ENCODE results near the gene TPSB2.
"Not testable (repeated sequence)": the region's sequence is repeated elsewhere in the genome, so short reads cannot be mapped to it uniquely, and the experiment has no call there.

The TPSB2 gene

GRCh38 chr16:1271724-1272413 is 41.9 kb upstream of the TPSB2 start:
- no CpG with 5 or more reads among the region's 19 CpGs for WGBS (ENCODE audit: extremely low coverage, insufficient coverage, low lambda C conversion rate)
- not testable (repeated sequence) for H3K18ac ChIP-seq (ENCODE audit: low read length); H3K4me3 ChIP-seq (ENCODE audit: low read length); H2BK5ac ChIP-seq (ENCODE audit: low read length); H3K4me1 ChIP-seq (ENCODE audit: control insufficient read depth, low read depth, low read length); H3K36me3 ChIP-seq (ENCODE audit: control insufficient read depth, insufficient read depth, low read length); H3K79me2 ChIP-seq (ENCODE audit: control insufficient read depth, insufficient read depth, low read length); H3K56ac ChIP-seq (ENCODE audit: low read length); H3K4me2 ChIP-seq (ENCODE audit: low read length); H3K79me1 ChIP-seq (ENCODE audit: low read length); H2AK5ac ChIP-seq (ENCODE audit: low read length); H3K27me3 ChIP-seq (ENCODE audit: insufficient read depth, low read length, poor library complexity); DNase-seq; H2BK15ac ChIP-seq (replicated peaks; ENCODE audit: low read depth); H3K23ac ChIP-seq (ENCODE audit: low read length); H3K4ac ChIP-seq (ENCODE audit: low read depth, low read length); H3K9ac ChIP-seq (ENCODE audit: low read length); H2BK120ac ChIP-seq (ENCODE audit: low read depth, low read length); H4K8ac ChIP-seq (ENCODE audit: low read depth, low read length); H4K5ac ChIP-seq (ENCODE audit: low read length); H3K27ac ChIP-seq (ENCODE audit: low read depth, low read length)

GRCh38 chr16:1271380-1271723 is 41.4 kb upstream of the TPSB2 start:
- Histone ChIP-seq H3K36me3 (ENCODE audit: control insufficient read depth, insufficient read depth, low read length) (no peaks in the 10 kb centered on the region), H3K18ac (ENCODE audit: low read length) (no peak overlapping the region), H3K4ac (ENCODE audit: low read depth, low read length) (no peak overlapping the region), H3K4me2 (ENCODE audit: low read length) (no peak overlapping the region), H4K5ac (ENCODE audit: low read length) (no peak overlapping the region), H3K27me3 (ENCODE audit: insufficient read depth, low read length, poor library complexity) (no peaks in the 10 kb centered on the region), H2AK5ac (ENCODE audit: low read length) (no peak overlapping the region), H3K4me1 (ENCODE audit: control insufficient read depth, low read depth, low read length) (no peaks in the 10 kb centered on the region), H2BK120ac (ENCODE audit: low read depth, low read length) (no peak overlapping the region), H2BK5ac (ENCODE audit: low read length) (no peak overlapping the region), H3K27ac (ENCODE audit: low read depth, low read length) (no peak overlapping the region), H3K79me1 (ENCODE audit: low read length) (no peaks in the 10 kb centered on the region), H3K9ac (ENCODE audit: low read length) (no peak overlapping the region), H3K4me3 (ENCODE audit: low read length) (no peak overlapping the region), H4K8ac (ENCODE audit: low read depth, low read length) (no peak overlapping the region), H3K79me2 (ENCODE audit: control insufficient read depth, insufficient read depth, low read length) (no peaks in the 10 kb centered on the region), H2BK15ac (replicated peaks; ENCODE audit: low read depth) (no peak overlapping the region), H3K56ac (ENCODE audit: low read length) (no peak overlapping the region), H3K23ac (ENCODE audit: low read length) (no peak overlapping the region)
- no CpG with 5 or more reads among the region's 12 CpGs for WGBS (ENCODE audit: extremely low coverage, insufficient coverage, low lambda C conversion rate)
- no peak for DNase-seq

GRCh38 chr16:1269418-1269817 is 39.4 kb upstream of the TPSB2 start:
- not testable (repeated sequence) for H2BK5ac ChIP-seq (ENCODE audit: low read length); H3K4ac ChIP-seq (ENCODE audit: low read depth, low read length); H4K5ac ChIP-seq (ENCODE audit: low read length); H3K9ac ChIP-seq (ENCODE audit: low read length); H4K8ac ChIP-seq (ENCODE audit: low read depth, low read length); H3K18ac ChIP-seq (ENCODE audit: low read length); H2BK120ac ChIP-seq (ENCODE audit: low read depth, low read length); H2BK15ac ChIP-seq (replicated peaks; ENCODE audit: low read depth); DNase-seq; H3K79me2 ChIP-seq (ENCODE audit: control insufficient read depth, insufficient read depth, low read length); H3K23ac ChIP-seq (ENCODE audit: low read length); H3K36me3 ChIP-seq (ENCODE audit: control insufficient read depth, insufficient read depth, low read length); H3K4me2 ChIP-seq (ENCODE audit: low read length); H3K79me1 ChIP-seq (ENCODE audit: low read length); H3K56ac ChIP-seq (ENCODE audit: low read length); H3K4me1 ChIP-seq (ENCODE audit: control insufficient read depth, low read depth, low read length); H3K27ac ChIP-seq (ENCODE audit: low read depth, low read length); H3K4me3 ChIP-seq (ENCODE audit: low read length); H2AK5ac ChIP-seq (ENCODE audit: low read length); H3K27me3 ChIP-seq (ENCODE audit: insufficient read depth, low read length, poor library complexity)
- WGBS (ENCODE audit: extremely low coverage, insufficient coverage, low lambda C conversion rate) = no CpG with 5 or more reads among the region's 7 CpGs

GRCh38 chr16:1265826-1266225 is 35.8 kb upstream of the TPSB2 start:
- H4K5ac ChIP-seq (ENCODE audit: low read length) = no peak overlapping the region
- H3K36me3 ChIP-seq (ENCODE audit: control insufficient read depth, insufficient read depth, low read length) = no peaks in the 10 kb centered on the region
- H3K4ac ChIP-seq (ENCODE audit: low read depth, low read length) = no peak overlapping the region
- H3K23ac ChIP-seq (ENCODE audit: low read length) = no peak overlapping the region
- H3K4me3 ChIP-seq (ENCODE audit: low read length) = no peak overlapping the region
- H4K8ac ChIP-seq (ENCODE audit: low read depth, low read length) = no peak overlapping the region
- no peak overlapping the region for H2AK5ac ChIP-seq (ENCODE audit: low read length)
- DNase-seq = no peak
- H3K56ac ChIP-seq (ENCODE audit: low read length) = no peak overlapping the region
- H3K18ac ChIP-seq (ENCODE audit: low read length) = no peak overlapping the region
- H3K79me1 ChIP-seq (ENCODE audit: low read length) = no peaks in the 10 kb centered on the region
- peaks cover 4% of the 10 kb centered on the region for H3K27me3 ChIP-seq (ENCODE audit: insufficient read depth, low read length, poor library complexity)
- no peak overlapping the region for H3K4me2 ChIP-seq (ENCODE audit: low read length)
- no CpG with 5 or more reads among the region's 19 CpGs for WGBS (ENCODE audit: extremely low coverage, insufficient coverage, low lambda C conversion rate)
- H3K27ac ChIP-seq (ENCODE audit: low read depth, low read length) = no peak overlapping the region
- no peak overlapping the region for H2BK15ac ChIP-seq (replicated peaks; ENCODE audit: low read depth)
- H2BK5ac ChIP-seq (ENCODE audit: low read length) = no peak overlapping the region
- no peaks in the 10 kb centered on the region for H3K79me2 ChIP-seq (ENCODE audit: control insufficient read depth, insufficient read depth, low read length)
- no peak overlapping the region for H3K9ac ChIP-seq (ENCODE audit: low read length)
- no peaks in the 10 kb centered on the region for H3K4me1 ChIP-seq (ENCODE audit: control insufficient read depth, low read depth, low read length)
- H2BK120ac ChIP-seq (ENCODE audit: low read depth, low read length) = no peak overlapping the region

DNA sequence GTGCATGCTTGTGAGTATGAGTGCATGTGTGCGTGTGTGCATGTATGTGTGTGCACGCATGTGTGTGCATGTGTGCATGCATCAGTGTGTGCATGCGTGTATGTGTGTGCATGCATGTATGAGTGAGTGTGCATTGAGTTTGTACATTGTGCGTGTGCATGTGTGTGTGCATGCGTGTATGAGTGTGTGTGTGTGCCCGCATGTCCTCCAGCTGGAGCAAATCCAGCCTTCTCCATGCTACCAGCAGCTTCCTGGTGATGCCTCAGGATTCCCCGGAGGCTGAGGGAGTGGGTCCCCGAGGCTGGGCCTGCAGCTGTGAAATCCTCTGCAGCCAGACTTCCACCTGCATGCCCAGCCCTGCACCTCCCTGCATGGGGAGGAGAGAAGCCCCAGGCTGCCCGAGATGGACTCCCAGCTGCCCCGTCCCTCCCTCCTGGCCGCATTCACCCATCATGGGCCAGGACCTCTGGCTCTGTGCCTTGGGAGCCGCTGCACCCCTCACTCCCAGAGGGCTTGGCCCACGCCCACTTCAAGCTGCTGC is 35.2 kb upstream of the TPSB2 start:
- no peak overlapping the region for H3K18ac ChIP-seq (ENCODE audit: low read length)
- no CpG with 5 or more reads among the region's 13 CpGs for WGBS (ENCODE audit: extremely low coverage, insufficient coverage, low lambda C conversion rate)
- no peak overlapping the region for H3K4me3 ChIP-seq (ENCODE audit: low read length)

More for the DNA sequence above, 35.2 kb upstream of the TPSB2 start:
- Histone ChIP-seq H4K8ac (ENCODE audit: low read depth, low read length) (no peak overlapping the region), H2BK120ac (ENCODE audit: low read depth, low read length) (no peak overlapping the region), H3K79me2 (ENCODE audit: control insufficient read depth, insufficient read depth, low read length) (no peaks in the 10 kb centered on the region), H2BK5ac (ENCODE audit: low read length) (no peak overlapping the region), H3K4ac (ENCODE audit: low read depth, low read length) (no peak overlapping the region), H3K23ac (ENCODE audit: low read length) (no peak overlapping the region), H3K56ac (ENCODE audit: low read length) (no peak overlapping the region), H3K27ac (ENCODE audit: low read depth, low read length) (no peak overlapping the region), H3K79me1 (ENCODE audit: low read length) (no peaks in the 10 kb centered on the region), H4K5ac (ENCODE audit: low read length) (no peak overlapping the region), H3K27me3 (ENCODE audit: insufficient read depth, low read length, poor library complexity) (peaks cover 9% of the 10 kb centered on the region), H3K4me1 (ENCODE audit: control insufficient read depth, low read depth, low read length) (no peaks in the 10 kb centered on the region), H3K36me3 (ENCODE audit: control insufficient read depth, insufficient read depth, low read length) (no peaks in the 10 kb centered on the region), H2AK5ac (ENCODE audit: low read length) (no peak overlapping the region), H2BK15ac (replicated peaks; ENCODE audit: low read depth) (no peak overlapping the region), H3K4me2 (ENCODE audit: low read length) (no peak overlapping the region), H3K9ac (ENCODE audit: low read length) (no peak overlapping the region)
- no peak for DNase-seq
